ENCODE measurements around the gene PVALEF.

DNA sequence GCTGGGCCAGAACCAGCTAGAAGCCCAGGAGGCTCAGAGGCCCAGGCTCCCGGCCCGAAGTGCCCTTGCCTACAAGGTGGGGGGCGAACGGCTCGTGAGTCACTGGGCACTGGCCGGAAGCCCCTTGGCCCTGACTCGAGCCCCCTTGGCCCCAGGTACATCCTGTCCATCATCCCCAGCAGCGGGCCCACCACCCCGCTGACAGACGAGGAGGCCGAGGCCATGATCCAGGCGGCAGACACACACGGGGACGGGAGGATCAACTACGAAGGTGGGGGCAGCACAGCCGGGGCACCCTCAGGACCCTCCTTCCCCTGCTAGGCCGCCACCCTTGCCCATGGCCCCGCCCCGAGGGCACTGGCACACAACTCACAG lies 16.5 kb downstream of the PVALEF start:
- TF ChIP-seq, protein P1, sequence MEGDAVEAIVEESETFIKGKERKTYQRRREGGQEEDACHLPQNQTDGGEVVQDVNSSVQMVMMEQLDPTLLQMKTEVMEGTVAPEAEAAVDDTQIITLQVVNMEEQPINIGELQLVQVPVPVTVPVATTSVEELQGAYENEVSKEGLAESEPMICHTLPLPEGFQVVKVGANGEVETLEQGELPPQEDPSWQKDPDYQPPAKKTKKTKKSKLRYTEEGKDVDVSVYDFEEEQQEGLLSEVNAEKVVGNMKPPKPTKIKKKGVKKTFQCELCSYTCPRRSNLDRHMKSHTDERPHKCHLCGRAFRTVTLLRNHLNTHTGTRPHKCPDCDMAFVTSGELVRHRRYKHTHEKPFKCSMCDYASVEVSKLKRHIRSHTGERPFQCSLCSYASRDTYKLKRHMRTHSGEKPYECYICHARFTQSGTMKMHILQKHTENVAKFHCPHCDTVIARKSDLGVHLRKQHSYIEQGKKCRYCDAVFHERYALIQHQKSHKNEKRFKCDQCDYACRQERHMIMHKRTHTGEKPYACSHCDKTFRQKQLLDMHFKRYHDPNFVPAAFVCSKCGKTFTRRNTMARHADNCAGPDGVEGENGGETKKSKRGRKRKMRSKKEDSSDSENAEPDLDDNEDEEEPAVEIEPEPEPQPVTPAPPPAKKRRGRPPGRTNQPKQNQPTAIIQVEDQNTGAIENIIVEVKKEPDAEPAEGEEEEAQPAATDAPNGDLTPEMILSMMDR (IDR thresholded peaks at IDR 0.05; ENCODE audit: extremely low read depth in 1 of 2, insufficient read depth in 1 of 2, low read depth in 1 of 2, low read length in 2 of 2), result no peak
- TF ChIP-seq POLR2A (IDR thresholded peaks at IDR 0.05; ENCODE audit: low read depth, low read length), result no peak
- no peak for TF ChIP-seq EZH2 (IDR thresholded peaks at IDR 0.05; ENCODE audit: borderline replicate concordance, low read depth, low read length, severe bottlenecking)
- TF ChIP-seq POLR2AphosphoS5 (IDR thresholded peaks at IDR 0.05; ENCODE audit: insufficient read depth, low read depth, low read length), result no peak
- TF ChIP-seq, protein P2, sequence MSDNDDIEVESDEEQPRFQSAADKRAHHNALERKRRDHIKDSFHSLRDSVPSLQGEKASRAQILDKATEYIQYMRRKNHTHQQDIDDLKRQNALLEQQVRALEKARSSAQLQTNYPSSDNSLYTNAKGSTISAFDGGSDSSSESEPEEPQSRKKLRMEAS (IDR thresholded peaks at IDR 0.05; ENCODE audit: insufficient read depth, insufficient read length), result no peak
- TF ChIP-seq MYC (IDR thresholded peaks at IDR 0.05; ENCODE audit: low read depth, low read length), result no peak
- TF ChIP-seq GATA2 (IDR thresholded peaks at IDR 0.05; ENCODE audit: insufficient read depth, insufficient read length, low read depth, low read length), result no peak
